Body of pancreas (tissue), 4 donors: Measurements from ENCODE around the gene DEGS1. TPM values are rescaled to one million over a fixed set of nuclear protein-coding genes. Genes with fewer than 3 reads are reported as not detected.
A peak's percentile ranks its signal among the peaks of the same experiment; 100 is the strongest.

Experiments used
- ATAC-seq: fragments of 150-250 bp; one replicate; pipeline ENCODE4 v1.9.1; 2016
- DNase-seq, 4 donors: peaks; one replicate each; pipeline ENCODE4 v3.0.0-alpha.2; 2019
- H3K27ac ChIP-seq, 4 donors: fragments of 200-600 bp; sonication (generic); 1 replicate in 3 of 4; 2 replicates in 1 of 4; pipeline versions ENCODE4 v1.5.1 to v1.6.1; 2016 to 2019; ENCODE audit warnings: mild to moderate bottlenecking in 1 of 4, mixed read lengths in 1 of 4, moderate library complexity in 1 of 4
- H3K27me3 ChIP-seq, 2 donors: fragments of 200-600 bp; sonication (generic); one replicate each; pipeline ENCODE4 v1.6.0; 2016; ENCODE audit warnings: mild to moderate bottlenecking in 1 of 2
- H3K36me3 ChIP-seq, 2 donors: fragments of 200-600 bp; sonication (generic); replicated peaks in 1 of 2; 2 replicates each; pipeline ENCODE4 v1.5.1; 2016; ENCODE audit warnings: low read depth in 2 of 2; ENCODE audit not compliant: insufficient read depth in 1 of 2
- H3K4me1 ChIP-seq: fragments of 200-600 bp; sonication (generic); one replicate; pipeline ENCODE4 v1.6.0; 2016
- H3K4me3 ChIP-seq, 2 donors: fragments of 200-600 bp; sonication (generic); 1 replicate in 1 of 2; 2 replicates in 1 of 2; pipeline ENCODE4 v1.5.1; 2016 to 2019
- H3K9me3 ChIP-seq, 3 donors: fragments of 200-600 bp; sonication (generic); 1 replicate in 2 of 3; 2 replicates in 1 of 3; pipeline ENCODE4 v1.5.1; 2016
- CTCF ChIP-seq, 7 experiments: fragments of 450-650 bp in 4 of 7; fragments of 200-600 bp in 3 of 7; sonication (generic) in 3 of 7; IDR thresholded peaks; one replicate each; pipeline ENCODE4 v1.5.1; 2016 to 2019; ENCODE audit warnings: antibody characterized with exemption in 7 of 7
- POLR2A ChIP-seq, 3 donors: fragments of 450-650 bp; IDR thresholded peaks; one replicate each; pipeline ENCODE4 v1.6.1; 2016; ENCODE audit warnings: antibody characterized with exemption in 3 of 3, mild to moderate bottlenecking in 2 of 3
- WGBS, 2 donors: methylation state at CpG; one replicate each; pipeline ENCODE4 v1.1.5; 2017; 5-methylcytosine and 5-hydroxymethylcytosine counted together
- intact Hi-C: fragments of 100-400 bp; cut with DNase I; formaldehyde crosslinking; loops from one replicate; pipeline ENCODE4 v1.15.1; 2023
- total RNA-seq, 2 donors: library from RNA; depleted of rRNA; stranded (reverse); fragments of >200 nt; gene quantifications; one replicate each; pipeline ENCODE4 v1.1.0, GENCODE V29; 2016

Gene DEGS1
- total RNA-seq, 2 donors from 2014 or later, result 16.3 to 18.5 TPM

- Histone ChIP-seq H3K27ac (peak overlapping the region in 2 of 4 donors; percentile 41 to 68), H3K9me3 (no peaks in the 10 kb centered on the region), H3K27me3 (no peaks in the 10 kb centered on the region), H3K36me3 (no peaks in the 10 kb centered on the region), H3K4me1 (peaks cover 16% of the 10 kb centered on the region), H3K4me3 (no peak overlapping the region)
- peak; percentile 45 to 69 (median 56) for DNase-seq
- ATAC-seq, result peak; percentile 74
- TF ChIP-seq CTCF (IDR thresholded peaks at IDR 0.05) (no peak), POLR2A (IDR thresholded peaks at IDR 0.05) (no peak)
- 5 to 15% methylated on average over 4 of the region's 4 CpGs for WGBS, 2 donors
- intact Hi-C loops, result no loop called here
Measured at GRCh38 chr1:224211206-224211962, 28.3 kb downstream of the DEGS1 start.

- Histone ChIP-seq H3K36me3 (no peaks in the 10 kb centered on the region), H3K4me3 (no peak overlapping the region), H3K4me1 (peaks cover 17% of the 10 kb centered on the region), H3K27me3 (no peaks in the 10 kb centered on the region), H3K9me3 (no peaks in the 10 kb centered on the region), H3K27ac (no peak overlapping the region)
- no peak for DNase-seq
- WGBS, 2 donors, result 86 to 93% methylated on average over 13 of the region's 13 CpGs
- ATAC-seq, result no peak
- TF ChIP-seq CTCF (IDR thresholded peaks at IDR 0.05) (no peak), POLR2A (IDR thresholded peaks at IDR 0.05) (no peak)
- intact Hi-C loops, result no loop called here
Measured at GRCh38 chr1:224212618-224213061, 29.6 kb downstream of the DEGS1 start.

- Histone ChIP-seq H3K27me3 (no peaks in the 10 kb centered on the region), H3K9me3 (no peaks in the 10 kb centered on the region), H3K36me3 (no peaks in the 10 kb centered on the region), H3K4me1 (peaks cover 20% of the 10 kb centered on the region), H3K4me3 (no peak overlapping the region), H3K27ac (no peak overlapping the region)
- TF ChIP-seq POLR2A (IDR thresholded peaks at IDR 0.05) (no peak), CTCF (IDR thresholded peaks at IDR 0.05) (no peak)
- intact Hi-C loops, result no loop called here
- ATAC-seq (no peak), DNase-seq (no peak)
- WGBS, 2 donors, result 69 to 76% methylated on average over 3 to 4 of the region's 4 CpGs
Measured at GRCh38 chr1:224213438-224214119, 30.5 kb downstream of the DEGS1 start.

GRCh38 chr1:224216382-224216781 lies 33.3 kb downstream of the DEGS1 start:
- no peak overlapping the region for H3K27ac ChIP-seq

More at GRCh38 chr1:224216382-224216781, 33.3 kb downstream of the DEGS1 start:
- TF ChIP-seq CTCF (IDR thresholded peaks at IDR 0.05), result no peak
- no peak for TF ChIP-seq POLR2A (IDR thresholded peaks at IDR 0.05)
- Histone ChIP-seq H3K4me1 (peaks cover 20% of the 10 kb centered on the region), H3K9me3 (no peaks in the 10 kb centered on the region), H3K36me3 (no peaks in the 10 kb centered on the region), H3K4me3 (no peak overlapping the region), H3K27me3 (no peaks in the 10 kb centered on the region)
- no peak for DNase-seq
- intact Hi-C loops, result no loop called here
- 92 to 93% methylated on average over 8 of the region's 8 CpGs for WGBS, 2 donors
- no peak for ATAC-seq
